BJ (cell line): Measurements from ENCODE around the gene CRYBB1. TPM values are rescaled to one million over a fixed set of nuclear protein-coding genes. Genes with fewer than 3 reads are reported as not detected.
"Not testable (repeated sequence)": the region's sequence is repeated elsewhere in the genome, so short reads cannot be mapped to it uniquely, and the experiment has no call there.

Source experiments
- CTCF ChIA-PET: fragments of 350-600 bp; formaldehyde crosslinking; extraction: SDS; loops from one replicate; lab custom pipeline; 2021; ENCODE audit warnings: antibody characterized with exemption, inconsistent platforms; lab: Yijun Ruan, JAX
- POLR2A ChIA-PET: fragments of 300-600 bp; sonication (Branson Sonifier 250); formaldehyde crosslinking; extraction: SDS; loops from one replicate; lab custom pipeline; 2021; ENCODE audit warnings: antibody characterized with exemption; lab: Charles Lee
- DNase-seq: peaks from one replicate; pipeline ENCODE4 v3.0.0-alpha.2; 2011; ENCODE audit warnings: low read depth
- H3K27me3 ChIP-seq: 2 replicates; pipeline ENCODE4 v1.6.0; 2011; ENCODE audit warnings: low read length; ENCODE audit not compliant: control insufficient read depth, insufficient read depth
- H3K36me3 ChIP-seq: 2 replicates; pipeline ENCODE4 v1.5.1; 2011; ENCODE audit warnings: low read length; ENCODE audit not compliant: control insufficient read depth, insufficient read depth
- H3K4me3 ChIP-seq: 2 replicates; pipeline ENCODE4 v1.5.1; 2011; ENCODE audit warnings: low read depth, mild to moderate bottlenecking, control low read depth, low read length
- polyA plus RNA-seq: library from polyadenylated mRNA; depleted of rRNA; stranded (reverse); fragments of >200 nt; gene quantifications from 2 replicates; pipeline ENCODE4 v1.2.3, GENCODE V29; 2011
- TF ChIP-seq, protein P1 (sequence below): IDR thresholded peaks from 2 replicates; pipeline ENCODE4 v1.5.1; 2011; ENCODE audit warnings: low read depth, mild to moderate bottlenecking, control low read depth, inconsistent platforms, low read length, moderate library complexity; ENCODE audit not compliant: insufficient read depth

CRYBB1 gene
- polyA plus RNA-seq, 1 experiment, result not detected

- no peak for DNase-seq
- ChIA-PET CTCF (no interaction called here), POLR2A (no interaction called here)
- H3K4me3 ChIP-seq, result no peak overlapping the region
- no peaks in the 10 kb centered on the region for H3K36me3 ChIP-seq
- TF ChIP-seq, protein P1, sequence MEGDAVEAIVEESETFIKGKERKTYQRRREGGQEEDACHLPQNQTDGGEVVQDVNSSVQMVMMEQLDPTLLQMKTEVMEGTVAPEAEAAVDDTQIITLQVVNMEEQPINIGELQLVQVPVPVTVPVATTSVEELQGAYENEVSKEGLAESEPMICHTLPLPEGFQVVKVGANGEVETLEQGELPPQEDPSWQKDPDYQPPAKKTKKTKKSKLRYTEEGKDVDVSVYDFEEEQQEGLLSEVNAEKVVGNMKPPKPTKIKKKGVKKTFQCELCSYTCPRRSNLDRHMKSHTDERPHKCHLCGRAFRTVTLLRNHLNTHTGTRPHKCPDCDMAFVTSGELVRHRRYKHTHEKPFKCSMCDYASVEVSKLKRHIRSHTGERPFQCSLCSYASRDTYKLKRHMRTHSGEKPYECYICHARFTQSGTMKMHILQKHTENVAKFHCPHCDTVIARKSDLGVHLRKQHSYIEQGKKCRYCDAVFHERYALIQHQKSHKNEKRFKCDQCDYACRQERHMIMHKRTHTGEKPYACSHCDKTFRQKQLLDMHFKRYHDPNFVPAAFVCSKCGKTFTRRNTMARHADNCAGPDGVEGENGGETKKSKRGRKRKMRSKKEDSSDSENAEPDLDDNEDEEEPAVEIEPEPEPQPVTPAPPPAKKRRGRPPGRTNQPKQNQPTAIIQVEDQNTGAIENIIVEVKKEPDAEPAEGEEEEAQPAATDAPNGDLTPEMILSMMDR, result no peak
- H3K27me3 ChIP-seq, result peaks cover 4% of the 10 kb centered on the region
Measured at GRCh38 chr22:26614322-26614721, 3.5 kb downstream of the CRYBB1 start.

DNA sequence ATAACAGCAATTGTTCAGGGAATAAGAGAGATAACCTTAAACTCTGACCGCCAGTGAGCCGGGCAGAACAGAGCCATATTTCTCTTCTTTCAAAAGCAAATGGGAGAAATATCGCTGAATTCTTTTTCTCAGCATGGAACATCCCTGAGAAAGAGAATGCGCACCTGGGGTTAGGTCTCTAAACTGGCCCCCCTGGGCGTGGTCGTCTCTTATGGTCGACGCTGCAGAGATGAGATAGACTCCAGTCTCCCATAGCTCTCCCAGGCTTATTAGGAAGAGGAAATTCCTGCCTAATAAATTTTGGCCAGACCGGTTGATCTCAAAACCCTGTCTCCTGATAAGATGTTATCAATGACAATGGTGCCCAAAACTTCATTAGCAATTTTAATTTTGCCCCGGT lies 4.1 kb downstream of the CRYBB1 start:
- POLR2A ChIA-PET, CTCF ChIA-PET: not testable (repeated sequence)

DNA sequence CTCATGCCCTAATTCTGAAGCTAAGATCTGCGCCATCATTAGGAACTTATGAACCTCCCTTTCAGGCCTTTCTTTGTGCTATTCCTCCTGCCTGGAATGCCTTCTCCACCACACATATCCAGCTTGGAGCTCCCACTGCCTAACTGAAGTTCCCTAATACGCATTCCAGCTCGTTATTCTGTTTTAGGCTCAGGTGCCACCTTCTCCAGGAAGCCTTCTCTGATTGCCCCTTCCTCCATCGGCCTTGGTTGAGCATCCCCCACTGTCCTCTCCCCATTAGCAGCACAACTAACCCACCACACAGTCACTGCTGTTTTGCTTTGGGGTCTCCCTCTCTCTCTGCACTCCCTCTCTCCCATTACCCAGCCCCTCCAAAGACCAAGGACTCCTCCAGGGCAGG lies 5.2 kb downstream of the CRYBB1 start:
- Histone ChIP-seq H3K36me3 (no peaks in the 10 kb centered on the region), H3K4me3 (no peak overlapping the region), H3K27me3 (peaks cover 4% of the 10 kb centered on the region)
- ChIA-PET POLR2A (no interaction called here), CTCF (no interaction called here)
- TF ChIP-seq, protein P1, result no peak
- no peak for DNase-seq

More for the DNA sequence above, 4.1 kb downstream of the CRYBB1 start:
- H3K27me3 ChIP-seq, DNase-seq, H3K4me3 ChIP-seq, H3K36me3 ChIP-seq: not testable (repeated sequence)

- no peak overlapping the region for H3K4me3 ChIP-seq
- H3K27me3 ChIP-seq, result peaks cover 4% of the 10 kb centered on the region
- no peak for DNase-seq
- no peaks in the 10 kb centered on the region for H3K36me3 ChIP-seq
- ChIA-PET POLR2A (interaction anchor here (0.6 kb wide), 1 partner anchor 108 kb away, joined by 3 read pairs; no protein-coding TSS in a partner anchor), CTCF (interaction anchor here (0.7 to 1.3 kb wide), 2 partner anchors 11 to 54 kb away, joined by 3 read pairs; no protein-coding TSS in a partner anchor)
- TF ChIP-seq, protein P1, result no peak
Measured at GRCh38 chr22:26610996-26611395, 6.8 kb downstream of the CRYBB1 start.

DNA sequence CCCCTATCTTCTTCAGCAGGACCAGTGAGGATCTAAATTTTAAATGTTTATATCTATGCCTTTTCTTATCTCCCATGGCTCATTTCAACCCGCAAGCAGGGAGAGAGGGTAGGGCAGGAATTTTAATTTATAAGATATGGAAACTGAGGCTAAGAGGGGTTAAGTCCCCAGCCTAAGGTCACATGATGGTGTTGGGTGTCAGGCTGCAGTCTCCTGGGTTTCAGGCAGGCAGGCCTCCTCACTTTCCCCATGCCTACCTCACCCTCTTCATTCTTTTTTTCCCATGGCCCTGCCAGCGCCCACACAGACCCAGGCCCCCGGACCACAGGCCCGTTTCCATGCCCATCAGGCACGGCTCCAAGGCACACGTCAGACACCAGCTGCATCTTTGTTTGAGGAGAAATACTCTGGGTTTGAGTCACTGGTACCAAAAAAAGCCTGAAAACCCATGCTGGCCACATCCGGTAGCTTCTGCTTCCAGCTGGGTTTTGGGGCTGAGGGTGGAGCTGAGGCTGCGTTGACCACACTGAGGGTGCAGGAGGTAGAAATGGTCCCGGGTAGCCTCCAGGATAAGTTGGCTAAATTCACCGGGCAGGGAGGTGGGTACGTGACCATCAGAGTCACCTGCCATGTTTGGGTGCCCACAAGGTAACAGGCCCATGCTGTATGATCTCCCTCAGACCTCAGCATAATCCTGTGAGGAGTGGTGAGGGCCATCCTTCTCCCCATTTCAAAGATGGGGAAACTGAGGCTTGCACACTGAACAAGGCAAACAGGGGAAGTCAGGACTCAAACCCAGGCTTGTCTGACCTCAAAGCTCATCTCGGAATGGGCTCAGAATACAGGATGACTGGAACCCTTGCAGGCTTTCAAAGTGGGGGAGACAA lies 7.5 kb downstream of the CRYBB1 start:
- Histone ChIP-seq H3K36me3 (no peaks in the 10 kb centered on the region), H3K4me3 (no peak overlapping the region), H3K27me3 (peaks cover 4% of the 10 kb centered on the region)
- TF ChIP-seq, protein P1, result no peak
- ChIA-PET POLR2A (interaction anchor here (0.6 kb wide), 1 partner anchor 108 kb away, joined by 3 read pairs; no protein-coding TSS in a partner anchor), CTCF (interaction anchor here (0.7 to 1.3 kb wide), 4 partner anchors 10 to 111 kb away, joined by 3 read pairs; no protein-coding TSS in a partner anchor)
- peak; percentile 71 for DNase-seq
